GM21619 (cell line): ENCODE results near the gene MACROH2A1.

Experiments
- ATAC-seq: cut with Tn5 transposase; IDR thresholded peaks from one replicate; pipeline ENCODE4 v1.9.1; 2021; ENCODE audit not compliant: unreplicated experiment

MACROH2A1 gene

GRCh38 chr5:135335031-135335828 lies 63.8 kb downstream of the MACROH2A1 start:
- ATAC-seq, result no peak

GRCh38 chr5:135333732-135334515 lies 65.1 kb downstream of the MACROH2A1 start:
- ATAC-seq, result no peak

- no peak for ATAC-seq
Measured at GRCh38 chr5:135332519-135333150, 66.4 kb downstream of the MACROH2A1 start.

GRCh38 chr5:135331612-135332011 lies 67.4 kb downstream of the MACROH2A1 start:
- ATAC-seq, result no peak

GRCh38 chr5:135330798-135331096 lies 68.3 kb downstream of the MACROH2A1 start:
- ATAC-seq, result no peak

GRCh38 chr5:135329913-135330797 lies 68.9 kb downstream of the MACROH2A1 start:
- no peak for ATAC-seq

- ATAC-seq, result no peak
Measured at GRCh38 chr5:135329066-135329912, 69.7 kb downstream of the MACROH2A1 start.

GRCh38 chr5:135328128-135328687 lies 70.8 kb downstream of the MACROH2A1 start:
- no peak for ATAC-seq

GRCh38 chr5:135327429-135328127 lies 71.5 kb downstream of the MACROH2A1 start:
- no peak for ATAC-seq

- ATAC-seq, result no peak
Measured at GRCh38 chr5:135326296-135327254, 72.5 kb downstream of the MACROH2A1 start.

GRCh38 chr5:135324897-135325650 lies 74.0 kb downstream of the MACROH2A1 start:
- ATAC-seq, result no peak

GRCh38 chr5:135324160-135324559 lies 74.9 kb downstream of the MACROH2A1 start:
- ATAC-seq, result no peak

- no peak for ATAC-seq
Measured at GRCh38 chr5:135323701-135324132, 75.3 kb downstream of the MACROH2A1 start.

- ATAC-seq, result no peak
Measured at GRCh38 chr5:135323227-135323626, 75.8 kb downstream of the MACROH2A1 start.

- ATAC-seq, result no peak
Measured at GRCh38 chr5:135322744-135323143, 76.3 kb downstream of the MACROH2A1 start.

- no peak for ATAC-seq
Measured at GRCh38 chr5:135322271-135322670, 76.8 kb downstream of the MACROH2A1 start.
